Measurements from ENCODE around the gene PNMA8C. TPM values are rescaled to one million over a fixed set of nuclear protein-coding genes. Genes with fewer than 3 reads are reported as not detected.

PNMA8C gene
- total and polyA plus RNA-seq, 12 donors = 0.47 to 4.4 (median 1.9) TPM

- peak in 3 of 7 donors; percentile 9 to 24 (median 16) for DNase-seq
- no peak for TF ChIP-seq POLR2A (IDR thresholded peaks at IDR 0.05)
- TF ChIP-seq CTCF (IDR thresholded peaks at IDR 0.05) = no peak
- WGBS, 4 donors = 90 to 94% (median 93%) methylated on average over 21 to 30 of the region's 30 CpGs
- H3K9me3 ChIP-seq (replicated peaks in 1 of 3) = no peaks in the 10 kb centered on the region
- peaks cover 0 to 18% of the 10 kb centered on the region in 2 donors for H3K4me1 ChIP-seq (replicated peaks in 1 of 2)
- H3K36me3 ChIP-seq (replicated peaks in 1 of 2) = peaks cover 0 to 74% of the 10 kb centered on the region in 2 donors
- intact Hi-C loops (cut with DNase I) = loop anchor here in 1 of 2 donors (10.0 kb wide), 1 partner anchor 102 kb away; no protein-coding TSS in a partner anchor
- no peak overlapping the region for H3K27ac ChIP-seq
- H3K27me3 ChIP-seq = no peaks in the 10 kb centered on the region
- no peak overlapping the region for H3K4me3 ChIP-seq
Measured at GRCh38 chr19:46386996-46387712, 41.6 kb downstream of the PNMA8C start.

GRCh38 chr19:46386151-46386550 is 42.6 kb downstream of the PNMA8C start:
- H3K36me3 ChIP-seq (replicated peaks in 1 of 2) = peaks cover 0 to 82% of the 10 kb centered on the region in 2 donors
- WGBS, 4 donors = 90 to 99% (median 94%) methylated on average over 9 to 10 of the region's 10 CpGs
- peak in 3 of 7 donors; percentile 8 to 17 (median 13) for DNase-seq
- no peak overlapping the region for H3K27ac ChIP-seq
- H3K9me3 ChIP-seq (replicated peaks in 1 of 3) = no peaks in the 10 kb centered on the region
- no peak for TF ChIP-seq POLR2A (IDR thresholded peaks at IDR 0.05)
- TF ChIP-seq CTCF (IDR thresholded peaks at IDR 0.05) = no peak
- intact Hi-C loops (cut with DNase I) = loop anchor here in 1 of 2 donors (10.0 kb wide), 1 partner anchor 101 kb away; no protein-coding TSS in a partner anchor
- peaks cover 0 to 18% of the 10 kb centered on the region in 2 donors for H3K4me1 ChIP-seq (replicated peaks in 1 of 2)
- no peaks in the 10 kb centered on the region for H3K27me3 ChIP-seq
- H3K4me3 ChIP-seq = no peak overlapping the region

- intact Hi-C loops (cut with DNase I) = loop anchor here in 1 of 2 donors (10.0 kb wide), 1 partner anchor 101 kb away; no protein-coding TSS in a partner anchor
- Histone ChIP-seq H3K36me3 (replicated peaks in 1 of 2) (peaks cover 0 to 81% of the 10 kb centered on the region in 2 donors), H3K4me3 (no peak overlapping the region), H3K27ac (no peak overlapping the region), H3K27me3 (no peaks in the 10 kb centered on the region), H3K4me1 (replicated peaks in 1 of 2) (peaks cover 0 to 18% of the 10 kb centered on the region in 2 donors), H3K9me3 (replicated peaks in 1 of 3) (no peaks in the 10 kb centered on the region)
- TF ChIP-seq POLR2A (IDR thresholded peaks at IDR 0.05) (no peak), CTCF (IDR thresholded peaks at IDR 0.05) (no peak)
- peak in 4 of 7 donors; percentile 3 to 22 (median 8) for DNase-seq
- 87 to 94% (median 90%) methylated on average over 11 of the region's 11 CpGs for WGBS, 4 donors
Measured at GRCh38 chr19:46385636-46386035, 43.1 kb downstream of the PNMA8C start.

- peaks cover 0 to 83% of the 10 kb centered on the region in 2 donors for H3K36me3 ChIP-seq (replicated peaks in 1 of 2)
- no peaks in the 10 kb centered on the region for H3K27me3 ChIP-seq
- no peak overlapping the region for H3K4me3 ChIP-seq
- WGBS, 4 donors = 91 to 96% (median 94%) methylated on average over 6 to 11 of the region's 11 CpGs
- no peak overlapping the region for H3K27ac ChIP-seq
- intact Hi-C loops (cut with DNase I) = loop anchor here in 1 of 2 donors (10.0 kb wide), 1 partner anchor 100 kb away; no protein-coding TSS in a partner anchor
- DNase-seq = peak in 4 of 7 donors; percentile 12 to 48 (median 18)
- H3K9me3 ChIP-seq (replicated peaks in 1 of 3) = no peaks in the 10 kb centered on the region
- peaks cover 0 to 27% of the 10 kb centered on the region in 2 donors for H3K4me1 ChIP-seq (replicated peaks in 1 of 2)
- no peak for TF ChIP-seq POLR2A (IDR thresholded peaks at IDR 0.05)
- TF ChIP-seq CTCF (IDR thresholded peaks at IDR 0.05) = no peak
Measured at GRCh38 chr19:46384396-46384795, 44.3 kb downstream of the PNMA8C start.

Measured in adrenal gland (tissue), 12 donors.